IMR-90 (cell line): ENCODE measurements around the gene NPAS3.

ENCODE experiments used
- CHD1 ChIP-seq: IDR thresholded peaks from 2 replicates; pipeline ENCODE4 v1.6.1; 2012; ENCODE audit warnings: low read depth, low read length, improper control_type of control experiment
- FOS ChIP-seq: fragments of 150-350 bp; IDR thresholded peaks from 2 replicates; pipeline ENCODE4 v1.6.1; 2016; ENCODE audit warnings: low read depth, low read length
- MAZ ChIP-seq: IDR thresholded peaks from 2 replicates; pipeline ENCODE4 v1.6.1; 2012; ENCODE audit warnings: low read depth, mild to moderate bottlenecking, low read length, improper control_type of control experiment, moderate library complexity, borderline replicate concordance
- NFE2L2 ChIP-seq: fragments of 150-350 bp; IDR thresholded peaks from 2 replicates; pipeline ENCODE4 v1.6.1; 2016; ENCODE audit warnings: low read depth, mild to moderate bottlenecking, low read length
- POLR2A ChIP-seq: IDR thresholded peaks from 2 replicates; pipeline ENCODE4 v1.6.1; 2012; ENCODE audit warnings: mild to moderate bottlenecking, low read depth, low read length
- RAD21 ChIP-seq: IDR thresholded peaks from 2 replicates; pipeline ENCODE4 v1.6.1; 2012; ENCODE audit warnings: low read length, improper control_type of control experiment
- RCOR1 ChIP-seq: IDR thresholded peaks from 2 replicates; pipeline ENCODE4 v1.6.1; 2012; ENCODE audit warnings: mild to moderate bottlenecking, low read length, improper control_type of control experiment; ENCODE audit not compliant: insufficient replicate concordance
- TF ChIP-seq, protein P1 (sequence below): conservative IDR thresholded peaks from 2 replicates; pipeline ENCODE4 v1.5.1; 2012; ENCODE audit warnings: mild to moderate bottlenecking, low read depth, low read length, improper control_type of control experiment

DNA sequence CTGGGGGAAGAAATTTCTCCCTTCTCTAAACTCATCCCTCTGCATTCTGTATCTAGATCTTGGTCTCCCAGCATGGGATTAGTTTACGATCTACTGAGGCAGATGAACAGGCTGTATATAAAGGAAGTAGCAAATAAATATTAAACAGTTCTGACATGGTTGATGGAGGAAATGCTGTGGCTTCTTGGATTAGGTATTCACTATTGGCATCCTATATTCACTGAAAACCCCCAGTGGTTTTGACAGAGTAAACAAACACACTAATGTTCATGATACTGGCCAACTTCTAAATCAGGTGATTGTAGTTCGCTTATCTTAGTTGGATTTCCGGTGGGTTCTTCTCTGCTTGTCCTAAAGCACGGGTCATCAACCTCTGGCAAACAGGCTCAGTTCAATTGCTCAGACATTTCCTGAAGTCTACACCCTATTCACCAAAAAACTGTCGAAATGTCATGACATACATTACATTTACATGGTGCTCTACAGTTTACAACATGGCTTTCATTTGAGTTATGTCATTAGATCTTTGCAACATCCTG is 578.3 kb downstream of the NPAS3 start:
- TF ChIP-seq POLR2A (no peak), RCOR1 (no peak), NFE2L2 (no peak), MAZ (no peak), RAD21 (no peak), CHD1 (no peak), FOS (no peak)
- TF ChIP-seq, protein P1, sequence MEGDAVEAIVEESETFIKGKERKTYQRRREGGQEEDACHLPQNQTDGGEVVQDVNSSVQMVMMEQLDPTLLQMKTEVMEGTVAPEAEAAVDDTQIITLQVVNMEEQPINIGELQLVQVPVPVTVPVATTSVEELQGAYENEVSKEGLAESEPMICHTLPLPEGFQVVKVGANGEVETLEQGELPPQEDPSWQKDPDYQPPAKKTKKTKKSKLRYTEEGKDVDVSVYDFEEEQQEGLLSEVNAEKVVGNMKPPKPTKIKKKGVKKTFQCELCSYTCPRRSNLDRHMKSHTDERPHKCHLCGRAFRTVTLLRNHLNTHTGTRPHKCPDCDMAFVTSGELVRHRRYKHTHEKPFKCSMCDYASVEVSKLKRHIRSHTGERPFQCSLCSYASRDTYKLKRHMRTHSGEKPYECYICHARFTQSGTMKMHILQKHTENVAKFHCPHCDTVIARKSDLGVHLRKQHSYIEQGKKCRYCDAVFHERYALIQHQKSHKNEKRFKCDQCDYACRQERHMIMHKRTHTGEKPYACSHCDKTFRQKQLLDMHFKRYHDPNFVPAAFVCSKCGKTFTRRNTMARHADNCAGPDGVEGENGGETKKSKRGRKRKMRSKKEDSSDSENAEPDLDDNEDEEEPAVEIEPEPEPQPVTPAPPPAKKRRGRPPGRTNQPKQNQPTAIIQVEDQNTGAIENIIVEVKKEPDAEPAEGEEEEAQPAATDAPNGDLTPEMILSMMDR, result no peak
